GM18909 (cell line): ENCODE data around the gene KRTAP10-5.

Experiments
- ATAC-seq: cut with Tn5 transposase; IDR thresholded peaks from one replicate; pipeline ENCODE4 v1.9.1; 2021; ENCODE audit warnings: mild to moderate bottlenecking; ENCODE audit not compliant: unreplicated experiment, poor library complexity

The KRTAP10-5 gene

DNA sequence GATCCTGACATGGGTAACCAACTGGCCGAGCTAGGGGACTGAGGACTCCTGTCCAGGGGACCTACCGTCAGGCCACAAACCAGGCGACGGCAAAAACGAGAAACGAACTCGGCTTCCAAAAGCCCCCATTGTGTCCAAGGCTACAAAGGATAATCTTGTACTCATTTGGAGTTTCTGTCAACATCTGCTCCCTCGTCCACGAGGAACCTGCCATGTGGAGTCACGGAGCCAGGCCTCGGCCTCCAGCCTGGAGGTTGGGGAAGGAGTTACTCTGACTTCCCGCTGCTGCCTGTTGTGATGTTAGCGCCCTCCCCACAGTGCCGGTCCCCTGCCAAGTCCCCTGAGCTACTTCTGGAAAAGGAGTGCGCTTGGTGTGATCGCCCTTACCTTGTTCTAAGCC lies 47.7 kb downstream of the KRTAP10-5 start:
- ATAC-seq = no peak

DNA sequence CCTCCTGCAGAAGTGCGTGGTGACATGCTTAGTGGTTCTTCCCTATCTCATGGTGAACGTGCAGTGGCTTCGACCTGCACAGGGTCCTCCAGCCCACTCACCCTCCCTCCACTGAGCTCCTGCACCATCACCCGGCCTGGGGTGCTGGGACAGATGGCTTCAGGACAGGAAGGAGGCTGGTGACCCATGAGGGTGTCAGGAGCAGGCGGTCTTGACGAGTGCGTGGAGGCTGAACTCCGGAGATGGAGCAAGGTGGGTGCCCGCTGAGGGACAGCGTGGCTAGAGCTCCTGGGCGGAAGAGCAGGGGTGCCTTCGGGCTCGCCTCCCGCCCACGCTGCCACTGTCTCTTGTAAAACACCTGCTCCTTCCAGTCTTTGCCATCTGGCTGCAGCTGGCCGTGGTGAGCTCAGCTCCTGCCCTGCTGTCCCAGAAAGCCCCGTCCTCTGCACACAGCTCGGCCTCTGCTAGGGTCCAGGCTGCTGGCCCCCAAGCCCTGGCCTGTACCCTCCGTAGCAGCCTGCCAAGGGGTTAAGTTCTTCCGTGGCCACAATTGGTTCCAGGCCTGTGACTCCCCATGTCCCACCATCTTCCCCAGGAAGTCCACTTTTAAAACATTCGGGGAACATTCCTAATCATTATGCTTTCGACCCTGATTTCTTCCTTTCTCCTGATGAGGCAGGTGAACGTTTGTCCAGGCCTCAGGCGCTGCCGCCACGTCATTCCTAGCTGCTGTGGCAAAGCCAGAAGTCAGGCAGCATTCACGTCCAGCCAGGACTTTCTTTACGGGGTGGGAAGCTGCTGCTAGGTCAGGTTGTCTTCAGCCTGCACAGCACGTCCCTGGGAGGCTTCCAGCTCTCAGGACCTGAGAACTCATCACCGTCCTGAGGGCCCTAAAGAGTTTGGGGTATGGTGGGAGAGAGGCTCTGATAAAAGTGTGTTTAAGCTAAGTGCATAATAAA lies 48.5 kb downstream of the KRTAP10-5 start:
- ATAC-seq = no peak

DNA sequence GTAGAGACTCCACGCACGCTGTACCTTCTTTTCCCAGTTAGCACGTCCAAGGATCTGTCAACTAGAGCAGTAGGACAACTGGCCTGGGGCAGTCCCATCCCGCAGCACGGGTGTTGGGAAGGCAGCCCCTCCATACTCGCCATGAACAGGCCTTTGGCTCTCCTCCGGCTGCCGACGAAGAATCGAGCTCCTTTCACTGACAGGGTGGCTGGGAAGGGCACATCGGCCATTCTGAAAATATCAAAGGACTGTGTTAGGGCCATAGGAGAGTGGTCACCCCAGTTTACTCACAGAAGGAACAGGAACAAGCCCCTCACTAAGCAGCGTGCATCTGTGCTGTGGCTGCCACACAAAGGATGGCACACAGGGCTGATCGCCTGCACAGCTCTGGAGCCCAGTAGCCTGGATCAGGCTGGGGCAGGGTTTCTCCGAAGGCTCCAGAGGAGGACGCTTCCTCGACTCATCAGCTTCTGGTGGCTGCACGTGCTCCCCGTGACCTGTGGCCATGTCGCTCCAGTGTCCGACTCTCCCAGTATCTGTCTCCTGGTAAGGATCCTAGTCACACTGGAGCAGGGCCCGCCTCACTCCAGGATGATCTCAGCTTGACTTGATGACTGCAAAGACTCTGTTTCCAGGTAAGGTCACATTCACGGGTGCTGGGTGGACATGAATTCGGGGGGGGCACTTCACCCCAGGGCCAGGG lies 49.4 kb downstream of the KRTAP10-5 start:
- no peak for ATAC-seq

GRCh38 chr21:44530221-44530902 lies 50.0 kb downstream of the KRTAP10-5 start:
- no peak for ATAC-seq

DNA sequence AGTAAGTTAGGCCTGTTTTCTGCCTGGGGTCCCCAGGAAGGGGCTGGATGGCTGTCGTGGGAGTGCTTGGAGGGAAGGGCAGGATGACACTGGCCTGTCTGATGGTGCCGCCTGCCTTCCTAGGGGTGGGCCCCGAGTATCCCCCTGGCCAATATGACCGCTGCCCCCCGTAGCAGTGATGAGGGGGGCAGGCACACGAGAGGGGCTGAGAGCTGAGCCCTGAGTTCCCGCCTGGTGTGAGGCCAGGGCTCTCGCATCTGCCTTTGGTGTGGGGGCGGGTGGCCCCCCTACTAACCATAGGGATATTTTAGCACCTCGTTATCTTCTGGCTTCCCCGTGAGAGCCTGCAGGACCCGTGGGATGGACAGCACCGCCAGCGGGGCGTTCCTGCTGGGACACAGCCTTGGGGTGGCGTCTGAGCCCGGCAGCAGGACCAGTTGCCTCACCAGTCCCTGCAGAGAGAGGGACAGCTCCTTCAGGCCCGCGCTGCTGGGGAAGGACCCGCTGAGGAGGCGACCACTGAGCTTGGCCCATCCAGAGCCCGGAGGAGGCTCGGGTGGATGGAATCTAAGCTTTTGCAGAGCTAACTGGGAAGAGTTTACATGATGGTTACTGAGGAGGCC lies 50.8 kb downstream of the KRTAP10-5 start:
- no peak for ATAC-seq
